HG03095 (cell line): ENCODE data around the gene GPR15LG.
"Not testable (repeated sequence)": the region's sequence is repeated elsewhere in the genome, so short reads cannot be mapped to it uniquely, and the experiment has no call there.

Experiments
- ATAC-seq: cut with Tn5 transposase; IDR thresholded peaks from one replicate; pipeline ENCODE4 v1.9.1; 2021; ENCODE audit warnings: moderate library complexity; ENCODE audit not compliant: unreplicated experiment

GPR15LG gene

DNA sequence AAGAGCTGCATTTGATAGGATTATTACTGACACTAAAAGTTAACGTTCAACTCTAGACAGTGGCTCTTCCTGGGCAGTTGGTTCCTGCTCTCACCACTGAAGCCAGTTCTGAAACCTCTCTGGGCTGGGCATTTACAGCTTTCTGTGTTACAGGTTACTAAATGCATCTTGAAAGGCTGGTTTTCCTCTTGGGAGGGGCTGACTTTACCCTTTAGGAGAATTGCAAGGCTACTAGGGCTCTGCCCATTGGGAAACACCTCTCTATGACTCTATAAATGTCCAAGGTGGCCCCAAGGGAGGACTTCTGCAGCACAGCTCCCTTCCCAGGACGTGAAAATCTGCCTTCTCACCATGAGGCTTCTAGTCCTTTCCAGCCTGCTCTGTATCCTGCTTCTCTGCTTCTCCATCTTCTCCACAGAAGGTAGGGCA, at the start of gene GPR15LG:
GPR15LG (plus strand) TSS at position 301 of the 429 bp plus-strand sequence; CDS start at position 352, 51 bp downstream.
- ATAC-seq = no peak

DNA sequence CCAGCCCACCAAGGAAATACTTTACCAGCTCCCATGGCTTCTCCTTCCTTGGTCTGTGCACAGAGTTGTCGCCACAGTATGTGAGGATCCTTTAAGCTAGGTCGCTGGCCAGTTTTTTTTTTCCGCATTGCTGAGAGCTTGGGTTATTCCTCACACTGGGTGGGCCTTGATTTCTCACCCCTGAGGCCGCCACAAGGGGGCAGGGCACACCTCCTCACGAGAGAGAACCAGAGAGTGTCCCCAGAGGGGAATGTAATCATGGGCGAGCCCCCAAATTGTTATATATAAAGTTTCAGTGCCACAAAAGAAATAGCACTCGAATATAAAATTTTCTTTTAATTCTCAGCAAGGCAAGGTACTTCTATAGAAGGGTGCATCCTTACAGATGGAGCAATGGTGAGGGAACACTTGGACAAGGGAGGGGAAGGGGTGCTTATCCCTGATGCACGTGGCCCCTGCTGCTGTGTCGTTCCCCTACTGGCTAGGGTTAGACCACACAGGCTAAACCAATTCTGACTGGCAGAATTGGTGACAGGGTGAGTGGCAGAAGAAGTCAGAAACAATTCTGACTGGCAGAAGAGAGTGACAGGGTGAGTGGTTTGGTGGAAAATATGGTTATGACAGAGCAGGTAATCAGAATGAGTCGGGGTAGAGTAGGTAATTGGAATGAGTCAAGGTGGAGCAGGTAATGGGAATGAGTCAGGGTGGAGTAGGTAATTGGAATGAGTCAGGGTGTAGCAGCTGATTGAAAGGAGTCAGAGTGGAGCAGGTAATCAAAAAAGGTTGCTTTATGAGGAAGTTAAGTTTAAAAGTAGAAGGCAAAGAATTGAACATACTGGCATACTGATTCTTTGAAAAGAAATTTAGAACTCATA, 47.5 kb upstream of the GPR15LG start:
- not testable (repeated sequence) for ATAC-seq

DNA sequence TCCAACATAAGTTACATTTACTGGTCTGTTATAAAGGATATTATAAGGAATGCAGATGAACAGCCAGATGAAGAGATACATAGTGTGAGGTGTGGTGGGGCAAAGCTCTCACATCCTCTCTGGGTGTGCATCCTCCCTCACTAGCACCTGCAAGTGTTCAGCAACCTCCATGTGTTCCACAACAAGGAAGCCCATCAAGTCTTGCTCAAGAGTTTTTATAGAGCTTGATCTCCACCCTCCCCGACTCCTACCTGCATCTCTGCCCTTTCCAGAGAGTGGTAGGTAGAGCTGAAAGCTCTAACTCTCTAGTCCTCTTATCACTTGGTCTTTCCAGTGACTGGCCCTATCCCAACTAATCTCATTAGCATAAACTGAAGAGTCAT, 46.8 kb upstream of the GPR15LG start:
- ATAC-seq = no peak

DNA sequence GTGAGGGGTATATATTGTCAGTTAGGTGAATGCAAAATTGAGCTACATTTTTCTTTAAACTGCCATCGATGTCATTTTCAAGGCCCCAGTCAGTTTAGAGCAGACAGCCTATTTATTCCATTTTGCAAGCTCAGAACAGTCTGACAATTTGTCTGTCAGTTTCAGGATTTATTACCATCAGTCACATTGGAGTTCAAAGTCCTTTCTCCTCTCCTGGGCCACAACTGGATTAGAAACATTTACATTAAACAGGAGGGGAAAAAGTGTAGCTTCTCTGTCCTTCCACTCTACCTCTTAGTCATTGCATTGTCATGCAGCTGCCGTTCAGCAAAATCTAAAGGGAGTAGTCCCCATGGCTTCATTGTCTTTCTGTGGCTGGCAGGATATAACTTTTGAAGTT, 37.8 kb upstream of the GPR15LG start:
- ATAC-seq = no peak

DNA sequence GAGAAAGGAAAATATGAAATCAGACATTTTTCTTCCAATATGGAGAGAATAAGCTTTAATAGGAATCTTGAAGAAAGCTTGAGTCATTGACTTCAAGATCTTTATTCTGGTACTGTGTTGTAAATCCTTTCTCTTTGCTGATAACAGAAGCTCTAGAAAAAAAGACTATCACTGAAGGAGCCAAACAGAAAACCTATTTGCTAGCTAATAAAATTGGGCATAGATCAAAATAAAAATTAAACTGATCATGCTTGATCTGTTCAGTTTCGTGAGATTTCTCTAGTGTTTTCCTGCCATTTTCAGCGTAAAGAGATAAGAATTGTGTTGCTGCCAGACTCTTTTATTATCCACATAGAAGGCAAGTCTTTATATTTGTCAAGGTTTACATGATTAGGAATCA, 35.8 kb upstream of the GPR15LG start:
- no peak for ATAC-seq

DNA sequence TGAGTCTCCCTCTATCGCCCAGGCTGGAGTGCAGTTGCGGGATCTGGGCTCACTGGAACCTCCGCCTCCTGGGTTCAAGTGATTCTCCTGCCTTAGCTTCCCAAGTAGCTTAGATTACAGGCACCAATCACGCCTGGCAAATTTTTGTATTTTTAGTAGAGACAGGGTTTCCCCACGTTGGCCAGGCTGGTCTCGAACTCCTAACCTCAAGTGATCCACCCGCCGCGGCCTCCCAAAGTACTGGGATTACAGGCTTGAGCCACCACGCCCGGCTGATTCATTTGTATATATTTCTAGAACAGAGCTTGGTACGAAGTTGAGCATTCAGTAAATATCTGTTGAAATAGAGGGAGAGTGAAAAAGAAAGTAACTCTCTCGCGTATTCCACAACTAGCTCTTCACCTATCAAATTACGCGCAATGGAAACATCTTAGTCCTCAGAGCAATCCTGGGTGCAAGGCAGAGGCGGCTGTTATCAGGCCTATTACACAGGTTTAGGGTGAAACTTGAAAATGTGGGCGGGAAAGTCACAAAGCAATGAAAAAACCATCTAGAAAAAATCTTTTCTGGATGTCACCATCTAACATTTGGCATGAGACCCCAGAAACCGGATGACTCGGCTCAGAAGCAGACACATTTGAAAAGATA, 35.0 kb upstream of the GPR15LG start:
- ATAC-seq = no peak

DNA sequence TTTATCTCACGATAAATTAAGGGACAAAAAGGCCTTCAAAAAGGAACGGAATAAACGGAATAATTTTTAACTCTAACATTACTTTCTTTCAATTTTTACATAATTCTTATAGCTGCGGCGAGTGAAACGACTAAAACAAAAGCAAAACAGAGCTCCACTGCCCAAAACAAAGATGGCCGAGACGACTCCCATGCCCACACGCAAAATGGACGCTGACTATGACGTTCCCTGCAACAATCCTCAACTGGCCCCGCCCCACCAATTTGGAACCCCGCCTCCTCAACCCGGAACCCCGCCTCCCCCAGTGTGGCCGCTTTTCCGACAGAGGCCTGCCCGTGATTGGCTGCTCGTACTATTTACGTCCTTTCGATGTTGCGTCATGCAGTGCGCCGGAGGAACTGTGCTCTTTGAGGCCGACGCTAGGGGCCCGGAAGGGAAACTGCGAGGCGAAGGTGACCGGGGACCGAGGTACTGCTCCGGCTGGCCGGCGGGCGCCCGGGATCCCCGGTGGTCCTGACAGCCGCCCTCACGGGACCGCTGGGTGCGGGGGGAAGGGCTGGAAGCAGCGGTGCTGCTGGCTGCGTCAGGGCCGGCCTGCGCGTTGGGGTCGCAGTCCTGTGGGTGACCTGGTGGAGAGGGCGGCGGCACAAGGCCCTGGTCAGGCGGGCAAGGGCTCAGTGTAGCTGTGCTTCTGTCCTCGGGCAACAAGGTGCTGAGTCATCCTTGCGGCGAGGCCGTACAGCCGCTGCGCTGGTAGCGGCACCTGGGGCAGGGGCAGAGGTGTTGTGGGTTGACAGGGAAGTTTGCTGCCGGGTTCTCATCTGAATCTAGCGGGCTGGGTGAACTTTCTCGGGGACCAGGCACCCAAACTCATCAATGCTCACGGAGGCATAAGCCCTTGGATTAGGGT, 34.2 kb upstream of the GPR15LG start, which contains the start of gene GHITM:
GHITM (plus strand) TSS at position 384 of the 910 bp plus-strand sequence. CDS start 1,992 bp downstream, outside the sequence.
- peak; percentile 99 for ATAC-seq

DNA sequence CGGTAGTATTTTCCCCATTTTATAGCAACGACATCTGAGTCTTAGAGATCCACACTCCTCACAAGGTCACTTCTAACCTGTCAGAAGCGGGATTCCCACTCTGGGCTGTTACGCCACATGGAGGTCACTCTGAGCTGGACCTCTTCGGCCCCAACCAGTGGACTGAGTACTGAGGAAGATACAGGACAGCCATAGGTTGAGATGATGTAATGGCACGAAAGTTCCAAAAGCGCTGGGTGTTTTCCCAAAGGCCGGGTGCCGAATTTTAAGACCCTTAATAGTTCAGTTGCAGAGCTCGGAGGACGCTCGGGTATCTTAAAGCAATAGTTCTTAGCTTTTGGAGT, 33.6 kb upstream of the GPR15LG start:
- no peak for ATAC-seq

DNA sequence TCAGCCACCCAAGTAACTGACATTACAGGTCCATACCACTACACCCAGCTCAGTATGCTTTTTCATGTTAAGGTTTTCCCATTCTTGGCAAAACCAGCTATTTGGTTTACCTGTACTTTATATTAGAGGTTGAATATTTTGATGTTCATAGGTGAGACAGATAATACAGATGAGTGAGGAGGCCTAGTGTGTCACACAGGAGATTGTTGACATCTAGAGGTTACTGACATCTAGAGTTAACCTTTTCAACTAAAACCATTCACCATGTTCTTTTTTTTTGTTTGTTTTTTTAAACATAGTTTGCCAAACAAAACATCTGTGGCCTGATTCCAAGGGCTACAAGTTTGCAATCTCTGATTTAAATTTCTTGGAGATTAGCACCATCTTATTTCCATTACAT, 26.3 kb upstream of the GPR15LG start:
- no peak for ATAC-seq

DNA sequence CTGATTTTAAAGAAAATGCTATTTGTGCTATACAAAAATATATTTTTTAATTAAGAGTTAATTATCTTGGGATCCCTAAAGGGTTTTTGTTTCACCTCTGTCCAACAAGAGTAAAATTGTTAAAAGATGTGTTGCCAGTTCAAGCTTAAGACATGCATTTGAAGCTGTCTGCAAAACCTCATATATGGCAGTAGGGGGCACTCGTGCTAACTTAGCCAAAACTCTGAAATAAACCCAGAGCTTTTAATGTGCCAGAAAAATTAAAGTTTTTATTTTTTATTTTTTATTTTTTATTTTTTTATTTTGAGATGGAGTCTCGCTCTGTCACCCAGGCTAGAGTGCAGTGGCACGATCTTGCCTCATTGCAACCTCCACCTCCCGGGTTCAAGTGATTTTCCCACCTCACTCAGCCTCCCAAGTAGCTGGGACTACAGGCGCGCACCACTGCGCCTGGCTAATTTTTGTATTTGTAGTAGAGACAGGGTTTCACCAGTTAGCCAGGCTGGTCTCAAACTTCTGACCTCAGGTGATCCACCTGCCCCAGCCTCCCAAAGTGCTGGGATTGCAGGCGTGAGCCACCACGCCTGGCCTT, 25.5 kb upstream of the GPR15LG start:
- not testable (repeated sequence) for ATAC-seq

DNA sequence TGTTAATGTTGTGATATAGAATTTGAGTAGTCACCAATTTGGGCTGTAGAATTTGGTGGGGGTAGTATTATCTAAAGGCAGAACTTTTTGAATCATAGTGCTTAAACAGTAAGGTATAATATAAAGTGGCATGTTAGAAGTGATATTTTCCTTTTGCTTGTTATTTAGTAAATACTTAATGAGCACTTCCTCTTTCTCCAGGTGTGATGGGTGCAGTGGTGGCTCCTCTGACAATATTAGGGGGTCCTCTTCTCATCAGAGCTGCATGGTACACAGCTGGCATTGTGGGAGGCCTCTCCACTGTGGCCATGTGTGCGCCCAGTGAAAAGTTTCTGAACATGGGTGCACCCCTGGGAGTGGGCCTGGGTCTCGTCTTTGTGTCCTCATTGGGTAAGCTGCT, 23.7 kb upstream of the GPR15LG start:
- ATAC-seq = no peak

DNA sequence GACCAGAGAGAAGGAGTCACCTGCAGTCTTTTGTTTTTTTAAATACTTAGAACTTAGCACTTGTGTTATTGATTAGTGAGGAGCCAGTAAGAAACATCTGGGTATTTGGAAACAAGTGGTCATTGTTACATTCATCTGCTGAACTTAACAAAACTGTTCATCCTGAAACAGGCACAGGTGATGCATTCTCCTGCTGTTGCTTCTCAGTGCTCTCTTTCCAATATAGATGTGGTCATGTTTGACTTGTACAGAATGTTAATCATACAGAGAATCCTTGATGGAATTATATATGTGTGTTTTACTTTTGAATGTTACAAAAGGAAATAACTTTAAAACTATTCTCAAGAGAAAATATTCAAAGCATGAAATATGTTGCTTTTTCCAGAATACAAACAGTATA, 20.8 kb upstream of the GPR15LG start:
- ATAC-seq = no peak

DNA sequence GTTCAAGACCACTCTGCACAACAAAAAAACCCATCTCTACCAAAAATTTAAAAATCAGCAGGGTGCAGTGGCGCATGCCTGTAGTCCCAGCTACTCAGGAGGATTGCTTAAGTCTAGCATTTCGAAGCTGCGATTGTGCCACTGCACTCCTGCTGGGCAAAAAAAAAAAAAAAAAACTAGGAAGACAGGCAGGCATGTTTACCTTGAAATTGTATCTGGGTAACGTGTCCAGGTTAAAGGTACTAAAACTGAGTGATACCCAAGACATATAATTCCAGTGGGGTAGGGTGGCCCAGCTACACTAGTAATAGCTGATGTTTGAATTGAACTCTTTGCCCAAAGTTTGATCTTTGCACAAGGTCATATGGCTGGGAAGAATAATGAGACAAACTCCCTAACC, 18.1 kb upstream of the GPR15LG start:
- no peak for ATAC-seq

DNA sequence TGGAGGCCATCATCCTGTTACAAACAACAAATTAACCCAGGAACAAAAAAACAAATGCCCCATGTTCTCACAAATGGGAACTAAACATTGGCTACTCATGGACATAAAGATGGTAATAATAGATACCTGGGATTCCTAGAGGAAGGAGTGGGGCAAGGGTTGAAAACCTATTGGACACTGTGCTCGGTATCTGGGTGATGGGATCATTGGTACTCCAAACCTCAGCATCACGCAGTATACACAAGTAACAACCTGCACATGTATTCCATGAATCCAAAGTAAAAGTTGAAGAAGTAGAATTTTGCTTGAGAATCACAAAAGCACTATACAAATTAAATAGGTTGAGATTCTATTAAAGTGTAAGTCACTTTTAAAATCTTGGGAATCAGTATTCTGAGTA, 17.6 kb upstream of the GPR15LG start:
- no peak for ATAC-seq

DNA sequence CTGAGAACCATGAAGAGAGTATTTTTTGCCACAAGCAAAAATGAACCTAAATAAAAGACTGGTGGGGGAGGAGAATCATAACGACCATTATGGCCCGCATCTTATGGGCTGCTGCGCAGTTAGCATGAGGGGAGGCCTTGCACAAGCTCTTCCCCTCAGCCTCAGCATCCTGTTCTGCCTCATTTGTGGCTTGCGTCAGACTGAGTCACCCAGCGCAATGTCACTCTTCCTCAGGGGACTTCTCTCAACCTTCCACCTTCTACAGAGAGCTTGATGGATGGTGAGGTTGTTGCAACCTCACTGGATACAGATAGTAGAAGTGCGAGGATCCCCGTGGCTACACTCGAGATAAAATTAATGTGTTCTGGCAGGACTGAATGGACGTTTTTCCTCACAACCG, 16.8 kb upstream of the GPR15LG start:
- peak; percentile 50 for ATAC-seq

DNA sequence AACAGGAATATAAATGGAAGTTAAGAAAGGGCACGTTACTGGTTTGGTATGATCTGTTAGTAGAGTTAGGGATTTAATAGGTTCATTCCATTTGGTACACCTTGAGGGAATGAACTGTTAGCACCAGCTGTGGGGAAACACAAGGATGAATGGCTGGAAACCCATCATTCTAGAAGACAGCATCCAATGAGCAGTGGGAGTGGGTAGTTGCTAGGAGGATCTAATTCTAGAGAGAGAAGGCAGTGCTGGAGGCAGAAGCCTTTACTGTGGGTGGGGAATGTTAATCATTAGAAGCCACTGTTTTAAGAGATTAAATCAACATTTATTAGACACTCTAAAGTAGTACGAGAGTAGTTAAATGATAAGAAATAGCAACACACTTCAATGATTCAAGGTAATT, 15.5 kb upstream of the GPR15LG start:
- ATAC-seq = no peak

DNA sequence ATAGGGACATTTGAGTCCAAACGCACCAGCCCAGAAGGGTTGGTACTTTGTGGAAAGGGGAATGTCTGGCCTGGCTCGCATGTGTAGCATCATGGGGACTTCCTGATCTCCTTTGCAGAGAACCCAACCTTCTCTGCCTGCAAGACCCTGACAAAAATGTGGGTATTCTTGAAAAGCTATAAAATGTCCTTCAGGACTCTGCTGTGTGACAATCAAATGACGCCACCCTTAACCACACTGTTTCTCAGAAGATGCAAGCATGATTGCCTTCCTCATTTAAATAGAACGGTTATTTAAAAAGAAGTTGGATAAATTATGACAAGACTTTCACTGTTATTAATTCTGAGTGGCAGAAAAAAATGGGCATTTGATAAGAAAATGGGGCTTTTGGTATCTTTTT, 15.1 kb upstream of the GPR15LG start:
- ATAC-seq = no peak

DNA sequence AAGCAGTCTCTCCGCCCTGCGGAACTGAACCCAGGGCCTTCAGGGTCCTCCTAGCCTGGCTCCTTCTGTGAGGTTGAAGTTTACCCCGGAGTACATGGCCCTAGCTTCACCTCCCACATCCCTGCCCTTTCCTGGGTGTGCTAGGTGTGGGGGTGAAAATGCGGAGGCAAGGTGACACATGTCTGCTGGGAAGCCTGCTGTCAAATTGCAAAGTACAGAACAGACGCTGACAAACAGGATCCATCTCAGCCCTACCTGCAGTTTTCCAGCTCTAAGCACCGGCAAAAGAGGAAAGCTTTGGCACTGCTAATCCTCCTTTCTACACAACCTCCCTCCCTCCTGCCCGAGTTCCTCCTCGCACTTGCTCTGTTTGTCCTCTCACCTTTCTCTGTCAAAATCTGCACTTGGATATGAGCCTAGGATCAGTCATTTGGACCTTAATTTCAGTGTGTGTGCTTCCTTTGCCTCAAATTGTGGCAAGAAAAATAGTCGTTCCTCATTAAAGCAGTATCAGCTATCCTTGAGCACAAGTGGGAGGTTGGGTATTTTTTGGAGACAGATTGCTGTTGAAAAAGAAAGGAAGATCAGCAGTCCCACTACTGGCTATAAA, 14.4 kb upstream of the GPR15LG start:
- no peak for ATAC-seq

DNA sequence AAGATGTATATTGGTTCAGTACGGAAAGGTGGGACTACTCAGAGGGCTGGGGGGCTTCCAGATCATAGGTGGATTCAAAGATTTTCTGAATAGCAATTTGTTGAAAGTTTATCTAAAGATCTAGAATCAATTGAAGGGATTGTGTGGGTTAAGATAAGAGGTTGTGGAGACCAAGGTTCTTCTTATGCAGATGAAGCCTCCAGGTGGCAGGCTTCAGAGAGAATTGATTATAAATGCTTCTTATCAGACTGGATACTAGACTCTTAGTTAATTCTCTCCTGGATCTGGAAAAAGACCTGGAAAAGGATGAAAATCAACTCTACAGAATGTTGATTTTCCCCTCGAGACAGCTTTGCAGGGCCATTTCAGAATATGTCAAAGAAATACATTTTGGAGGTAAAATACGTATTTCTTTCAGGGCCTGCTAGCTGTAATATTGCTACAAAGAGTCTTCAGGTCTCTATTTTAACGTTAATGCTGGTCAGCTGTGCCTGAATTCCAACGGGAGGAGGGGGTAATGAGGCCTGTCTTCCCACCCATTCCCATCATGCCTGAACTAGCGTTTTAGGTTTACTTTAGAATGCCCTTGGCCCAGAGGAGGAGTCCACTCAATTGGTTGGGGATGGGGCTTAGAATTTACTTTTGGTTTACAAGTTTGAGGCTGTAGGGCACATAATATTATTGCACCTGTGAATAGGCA, 12.8 kb upstream of the GPR15LG start:
- no peak for ATAC-seq

DNA sequence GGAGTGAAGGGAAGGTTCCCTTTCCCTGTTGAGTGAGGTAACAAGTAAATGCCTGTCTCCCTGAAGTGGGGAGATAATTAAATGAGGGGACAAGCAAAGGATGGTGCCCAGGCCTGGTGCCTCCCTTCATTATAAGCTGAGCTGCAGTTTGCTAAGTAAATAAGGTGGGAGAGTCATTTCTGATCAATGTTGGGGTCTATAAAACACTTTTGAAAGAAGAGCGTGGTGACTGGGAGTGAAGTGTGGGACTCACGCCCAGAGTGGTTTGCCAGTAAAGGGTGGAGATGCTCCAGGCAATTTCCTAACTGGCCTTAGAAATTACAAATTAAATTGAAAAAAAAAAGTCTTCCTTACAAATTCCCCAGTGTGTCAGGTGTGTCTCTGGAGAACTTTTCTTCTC, 9.6 kb upstream of the GPR15LG start:
- ATAC-seq = no peak
